Stimulated activated CD4-positive, alpha-beta T cell treated with anti-CD3 and anti-CD28 coated beads, TNF-alpha, amount 100 ng/mL, for 48 hours (primary cell): ENCODE results near the gene ANXA2R.
A peak's percentile ranks its signal among the peaks of the same experiment; 100 is the strongest.
"Not testable (repeated sequence)": the region's sequence is repeated elsewhere in the genome, so short reads cannot be mapped to it uniquely, and the experiment has no call there.

Experiments used
- DNase-seq, 3 donors: peaks; one replicate each; pipeline ENCODE4 v3.0.0-alpha.2; 2020; ENCODE audit warnings: low read depth in 3 of 3

The ANXA2R gene, protein sequence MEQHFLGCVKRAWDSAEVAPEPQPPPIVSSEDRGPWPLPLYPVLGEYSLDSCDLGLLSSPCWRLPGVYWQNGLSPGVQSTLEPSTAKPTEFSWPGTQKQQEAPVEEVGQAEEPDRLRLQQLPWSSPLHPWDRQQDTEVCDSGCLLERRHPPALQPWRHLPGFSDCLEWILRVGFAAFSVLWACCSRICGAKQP

DNA sequence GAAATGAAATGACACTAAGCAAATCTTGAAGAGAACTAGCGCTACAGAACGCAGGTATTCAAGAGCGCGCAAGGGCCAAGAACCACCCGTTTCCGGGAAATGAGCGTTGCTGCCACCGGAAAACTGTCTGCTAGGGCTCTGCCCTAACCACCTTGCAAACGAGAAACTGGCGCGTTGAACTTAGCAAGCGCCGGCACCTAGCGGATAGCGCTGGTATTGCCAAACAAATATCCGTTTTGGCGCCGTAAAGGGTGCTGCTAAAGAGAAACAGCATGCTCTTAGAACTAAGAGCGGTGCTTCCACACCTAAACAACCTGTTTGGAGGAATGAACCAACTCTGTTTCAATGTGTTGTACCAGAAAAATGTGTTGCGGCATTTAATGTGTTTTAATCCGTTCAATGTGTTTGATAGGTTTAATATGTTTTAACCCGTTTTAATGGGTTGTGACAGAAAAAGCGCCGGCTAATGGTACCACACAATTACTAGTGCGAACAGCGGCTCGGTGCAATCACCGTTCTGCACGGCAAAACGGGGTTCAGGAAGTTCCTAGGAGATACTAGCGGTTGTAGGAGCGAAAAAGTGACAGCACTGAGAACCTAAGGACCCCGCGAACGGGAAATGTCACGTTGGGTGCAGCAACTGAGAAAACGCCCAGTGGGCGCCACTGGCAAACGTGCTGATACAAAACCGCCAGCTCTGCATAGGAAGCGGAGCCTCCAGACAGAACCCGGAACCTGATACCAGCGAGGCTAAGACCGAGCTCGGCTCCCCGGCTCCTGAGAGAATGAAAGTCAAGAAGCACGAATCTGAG is at the start of gene ANXA2R:
TSS of gene ANXA2R (minus strand) at position 33 of the 812 bp plus-strand sequence. CDS start 273 bp downstream, outside the sequence.
- peak; percentile 79 to 92 (median 86) for DNase-seq

DNA sequence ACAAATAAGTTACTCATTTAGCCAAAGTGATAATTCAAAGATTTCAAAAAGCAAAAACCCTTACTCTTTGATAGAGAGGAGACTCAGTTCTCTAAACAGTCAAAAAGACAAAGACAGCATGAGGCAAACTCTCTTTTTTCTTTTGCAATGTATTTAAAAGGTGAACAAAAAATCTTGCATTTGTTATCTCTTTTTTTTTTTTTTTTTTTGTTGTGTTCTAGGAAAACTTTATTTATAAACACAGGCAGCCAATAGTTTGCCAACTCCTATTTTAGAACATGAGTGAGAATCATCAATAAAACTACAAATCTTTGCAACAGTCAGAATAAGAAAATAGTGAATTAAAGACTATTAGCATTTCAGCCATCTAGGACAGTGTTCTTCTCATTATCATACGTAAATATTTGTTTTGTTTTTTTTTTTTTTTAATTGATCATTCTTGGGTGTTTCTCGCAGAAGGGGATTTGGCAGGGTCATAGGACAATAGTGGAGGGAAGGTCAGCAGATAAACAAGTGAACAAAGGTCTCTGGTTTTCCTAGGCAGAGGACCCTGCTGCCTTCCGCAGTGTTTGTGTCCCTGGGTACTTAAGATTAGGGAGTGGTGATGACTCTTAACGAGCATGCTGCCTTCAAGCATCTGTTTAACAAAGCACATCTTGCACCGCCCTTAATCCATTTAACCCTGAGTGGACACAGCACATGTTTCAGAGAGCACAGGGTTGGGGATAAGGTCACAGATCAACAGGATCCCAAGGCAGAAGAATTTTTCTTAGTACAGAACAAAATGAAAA is 46.2 kb upstream of the ANXA2R start:
- DNase-seq, result not testable (repeated sequence)

DNA sequence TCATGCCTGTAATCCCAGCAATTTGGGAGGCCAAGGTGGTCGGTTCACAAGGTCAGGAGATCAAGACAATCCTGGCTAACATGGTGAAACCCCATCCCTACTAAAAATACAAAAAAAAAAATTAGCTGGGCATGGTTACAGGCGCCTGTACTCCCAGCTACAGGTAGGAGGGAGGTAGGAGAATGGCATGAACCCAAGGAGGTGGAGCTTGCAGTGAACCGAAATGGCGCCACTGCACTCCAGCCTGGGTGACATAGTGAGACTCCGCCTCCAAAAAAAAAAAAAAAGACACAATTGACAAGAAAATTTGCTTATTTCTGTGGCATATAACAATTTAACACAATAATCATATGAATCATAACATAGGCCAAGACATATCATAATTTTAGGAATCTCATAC is 45.3 kb upstream of the ANXA2R start:
- no peak for DNase-seq

DNA sequence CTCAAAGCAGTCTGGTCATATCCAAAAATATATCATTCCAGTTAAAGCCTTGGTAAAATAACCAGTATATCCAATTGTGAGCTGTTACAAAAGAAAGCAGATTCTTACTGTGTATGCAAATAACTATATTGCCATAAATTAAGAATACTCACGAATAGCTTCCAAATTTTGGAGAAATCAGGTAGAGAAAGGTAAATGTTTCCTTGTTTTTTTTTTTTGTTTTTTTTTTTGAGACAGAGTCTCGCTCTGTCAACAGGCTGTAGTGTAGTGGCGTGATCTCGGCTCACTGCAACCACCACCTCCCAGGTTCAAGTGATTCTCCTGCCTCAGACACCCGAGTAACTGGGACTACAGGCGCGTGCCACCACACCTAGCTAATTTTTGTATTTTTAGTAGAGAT is 44.3 kb upstream of the ANXA2R start:
- not testable (repeated sequence) for DNase-seq

DNA sequence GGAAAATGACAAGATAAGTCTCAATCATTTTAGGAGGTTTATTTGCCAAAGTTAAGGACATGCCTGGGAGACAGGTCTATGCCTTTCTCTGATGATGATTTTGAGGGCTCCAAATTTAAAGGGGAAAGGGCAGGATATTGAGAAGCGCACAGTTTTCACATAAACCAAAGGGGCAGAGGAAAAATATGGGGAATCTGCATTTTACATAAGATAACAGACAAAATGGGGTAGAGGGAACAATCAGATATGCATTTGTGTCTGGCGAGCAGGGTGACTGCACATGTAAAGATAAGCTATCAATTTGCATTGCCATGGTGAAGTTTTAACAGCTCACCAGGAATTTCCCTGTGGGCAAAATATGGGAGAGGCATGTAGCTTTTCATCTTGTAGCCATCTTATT is 41.2 kb upstream of the ANXA2R start:
- DNase-seq, result not testable (repeated sequence)

DNA sequence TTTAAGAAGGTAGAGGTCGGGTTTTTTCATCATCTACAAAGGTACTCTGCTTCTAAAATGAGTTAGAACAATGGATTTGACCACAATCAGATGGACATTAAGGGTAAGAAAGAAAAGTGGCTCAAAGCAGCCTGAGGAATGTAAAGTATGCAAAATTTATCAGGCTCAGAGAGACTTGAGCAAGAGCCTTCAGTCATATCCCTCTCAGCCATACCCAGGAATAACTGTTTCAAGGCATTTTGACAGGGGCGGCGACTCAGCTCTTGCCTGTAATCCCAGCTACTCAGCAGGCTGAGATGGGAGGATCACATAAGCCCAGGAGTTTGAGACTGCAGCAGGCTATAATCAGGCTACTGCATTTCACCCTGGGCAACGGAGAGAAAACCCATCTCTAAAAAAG is 38.8 kb upstream of the ANXA2R start:
- DNase-seq, result no peak

DNA sequence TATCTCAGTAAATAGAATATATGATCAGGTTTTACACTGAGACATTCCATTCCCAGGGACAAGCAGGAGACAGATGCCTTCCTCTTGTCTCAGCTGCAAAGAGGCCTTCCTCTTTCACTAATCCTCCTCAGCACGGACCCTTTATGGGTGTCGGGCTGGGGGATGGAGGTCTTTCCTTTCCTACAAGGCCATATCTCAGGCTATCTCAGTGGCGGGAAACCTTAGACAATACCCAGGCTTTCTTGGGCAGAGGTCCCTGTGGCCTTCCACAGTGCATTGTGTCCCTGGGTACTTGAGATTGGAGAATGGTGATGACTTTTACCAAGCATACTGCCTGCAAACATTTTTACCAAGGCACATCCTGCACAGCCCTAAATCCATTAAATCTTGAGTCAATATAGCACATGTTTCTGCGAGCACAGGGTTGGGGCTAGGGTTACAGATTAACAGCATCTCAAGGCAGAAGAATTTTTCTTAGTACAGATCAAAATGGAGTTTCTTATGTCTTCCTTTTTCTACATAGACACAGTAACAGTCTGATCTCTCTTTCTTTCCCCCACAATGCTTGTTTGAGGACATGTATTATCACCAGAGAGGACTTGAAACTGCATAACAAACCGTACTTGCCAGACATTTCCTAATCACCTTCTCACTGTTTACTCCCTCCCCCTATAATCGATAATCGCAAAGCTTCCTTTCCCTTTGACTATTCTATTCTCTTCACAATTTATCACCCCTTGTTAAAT is 37.5 kb upstream of the ANXA2R start:
- not testable (repeated sequence) for DNase-seq

DNA sequence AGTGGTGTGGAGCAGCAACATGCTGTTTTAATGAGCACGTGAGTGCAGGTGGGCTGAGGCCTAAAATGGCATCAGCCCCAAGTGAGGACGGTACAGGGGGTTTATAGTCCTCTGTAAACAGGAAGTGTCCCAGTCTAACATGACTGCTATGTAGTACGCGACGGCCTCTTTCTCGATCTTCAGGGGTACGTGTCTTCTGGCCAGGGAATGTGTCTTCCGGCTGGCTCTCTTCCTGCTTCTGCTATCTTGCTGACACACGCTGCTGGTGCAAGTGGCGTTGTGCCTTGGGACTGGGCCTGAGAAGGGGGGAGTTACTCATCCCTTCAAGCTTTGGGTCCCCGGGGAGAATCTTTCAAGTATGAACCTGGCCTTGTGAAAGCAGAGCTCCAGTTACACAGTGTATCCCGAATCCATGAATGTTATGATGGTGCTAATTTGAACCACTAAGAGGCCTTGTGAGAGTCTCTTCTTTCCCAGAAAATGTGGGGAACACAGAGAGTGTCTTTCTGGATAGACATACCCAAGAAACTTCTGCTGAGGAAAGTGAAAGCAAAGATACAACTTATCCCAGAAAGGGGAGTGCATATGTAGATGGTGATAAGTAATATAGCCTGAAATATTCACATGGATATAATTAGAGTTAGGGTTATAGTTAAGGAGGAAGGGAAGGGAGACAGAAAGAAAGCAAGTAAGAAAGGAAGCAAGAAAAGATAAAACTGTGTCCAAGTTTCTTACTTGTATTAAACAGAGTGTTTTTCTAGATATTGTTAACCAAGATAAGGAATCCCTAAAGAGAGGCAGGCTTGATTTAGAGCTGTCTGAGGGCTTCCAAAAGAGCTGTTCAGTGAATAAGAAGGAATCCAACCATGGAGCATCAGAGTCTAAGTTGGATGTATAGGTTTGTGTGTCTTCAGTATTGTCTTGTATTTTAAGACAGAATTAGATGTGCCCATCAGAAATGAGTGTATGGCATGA is 35.5 kb upstream of the ANXA2R start:
- DNase-seq, result no peak

DNA sequence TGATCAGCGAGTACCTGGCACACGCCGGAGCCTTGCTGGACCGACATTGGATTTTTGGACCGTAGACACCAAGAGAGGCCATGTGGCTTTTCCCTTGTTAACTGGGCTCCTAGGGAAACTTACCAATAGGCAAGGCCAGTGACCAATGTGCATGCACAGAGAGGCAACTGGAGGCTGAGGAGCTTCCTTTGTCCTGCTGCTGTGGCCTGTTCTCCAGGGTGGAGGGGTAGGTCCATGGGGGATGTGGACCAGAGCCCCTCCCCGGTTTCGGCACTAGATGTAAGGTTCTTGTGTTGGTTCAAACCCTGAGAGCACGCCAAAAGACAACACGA is 34.8 kb upstream of the ANXA2R start:
- no peak for DNase-seq

DNA sequence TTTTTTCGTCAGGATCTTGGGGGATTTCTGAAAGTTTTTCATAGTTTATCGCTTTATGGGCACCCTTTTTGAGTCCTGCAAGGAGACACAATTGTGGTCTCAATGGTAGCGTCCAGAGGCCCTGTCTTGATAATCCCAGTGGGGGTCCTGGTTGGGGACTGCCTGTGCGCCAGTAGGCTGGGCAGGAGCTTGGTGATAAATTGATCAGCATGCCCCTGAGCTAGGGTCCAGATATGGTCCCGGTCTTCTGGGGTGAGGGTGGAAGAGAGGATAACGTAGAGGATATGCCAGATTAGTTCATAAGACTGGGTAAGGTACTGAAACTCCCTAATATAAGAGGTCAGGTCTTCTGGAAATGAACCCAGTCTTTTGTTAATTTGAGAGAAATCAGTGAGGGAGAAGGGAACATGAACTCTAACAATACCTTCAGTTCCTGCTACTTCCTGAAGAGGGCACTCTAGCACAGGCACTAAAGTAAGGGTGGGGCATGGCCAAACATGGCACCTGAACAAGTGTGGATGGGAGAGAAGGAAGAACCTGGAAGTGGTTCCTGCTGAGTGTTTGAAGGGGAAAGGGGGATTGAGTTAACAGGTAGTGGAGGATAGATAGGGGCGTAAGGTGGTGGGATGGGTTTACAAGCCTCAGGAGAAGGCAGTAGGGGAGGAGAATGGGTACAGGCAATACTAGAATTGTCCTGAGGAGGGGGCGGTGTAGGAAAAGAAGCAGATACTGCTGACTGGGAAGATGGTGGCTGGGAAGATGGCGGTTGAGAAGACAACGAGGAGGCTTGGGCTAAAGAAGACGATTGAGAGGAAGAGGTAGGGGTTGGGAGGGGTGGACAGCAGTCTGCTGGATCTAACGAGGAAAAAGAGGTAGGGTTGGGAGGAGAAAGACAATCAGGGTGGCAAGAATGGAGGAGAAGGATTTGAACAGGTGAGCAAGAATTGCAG is 33.8 kb upstream of the ANXA2R start:
- peak in 1 of 3 donors; percentile 40 for DNase-seq

DNA sequence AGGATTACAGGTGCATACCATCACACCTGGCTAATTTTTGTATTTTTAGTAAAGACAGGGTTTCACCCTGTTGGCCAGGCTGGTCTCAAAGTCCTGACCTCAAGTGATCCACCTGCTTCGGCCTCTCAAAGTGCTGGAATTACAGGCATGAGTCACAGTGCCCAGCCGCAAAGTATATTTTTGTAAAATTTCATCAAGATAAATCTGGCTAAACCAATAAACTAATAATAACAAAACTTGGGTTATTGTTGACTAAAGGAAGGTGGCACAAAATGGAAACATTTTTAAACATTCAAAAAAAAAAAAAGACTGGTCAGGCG is 29.2 kb upstream of the ANXA2R start:
- DNase-seq, result not testable (repeated sequence)

DNA sequence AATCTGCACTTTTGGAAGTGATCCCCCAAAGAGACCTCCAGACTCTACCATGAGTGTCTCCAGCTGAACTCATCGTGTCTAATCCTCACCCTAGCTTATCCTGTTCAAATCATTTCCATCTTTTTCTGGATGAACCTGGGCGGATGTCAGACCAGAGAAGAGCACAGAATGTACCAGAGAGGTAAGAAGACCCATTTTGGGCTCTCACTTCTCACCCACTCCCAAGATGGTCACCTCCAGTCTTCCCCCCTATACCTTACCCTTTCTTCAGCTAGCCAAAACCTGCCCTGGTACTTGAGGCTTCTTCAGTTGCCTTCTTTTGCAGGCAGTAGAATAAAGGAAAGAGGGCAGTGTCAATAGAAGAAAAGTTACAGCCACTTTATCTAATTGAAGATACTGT is 27.9 kb upstream of the ANXA2R start:
- DNase-seq, result no peak

DNA sequence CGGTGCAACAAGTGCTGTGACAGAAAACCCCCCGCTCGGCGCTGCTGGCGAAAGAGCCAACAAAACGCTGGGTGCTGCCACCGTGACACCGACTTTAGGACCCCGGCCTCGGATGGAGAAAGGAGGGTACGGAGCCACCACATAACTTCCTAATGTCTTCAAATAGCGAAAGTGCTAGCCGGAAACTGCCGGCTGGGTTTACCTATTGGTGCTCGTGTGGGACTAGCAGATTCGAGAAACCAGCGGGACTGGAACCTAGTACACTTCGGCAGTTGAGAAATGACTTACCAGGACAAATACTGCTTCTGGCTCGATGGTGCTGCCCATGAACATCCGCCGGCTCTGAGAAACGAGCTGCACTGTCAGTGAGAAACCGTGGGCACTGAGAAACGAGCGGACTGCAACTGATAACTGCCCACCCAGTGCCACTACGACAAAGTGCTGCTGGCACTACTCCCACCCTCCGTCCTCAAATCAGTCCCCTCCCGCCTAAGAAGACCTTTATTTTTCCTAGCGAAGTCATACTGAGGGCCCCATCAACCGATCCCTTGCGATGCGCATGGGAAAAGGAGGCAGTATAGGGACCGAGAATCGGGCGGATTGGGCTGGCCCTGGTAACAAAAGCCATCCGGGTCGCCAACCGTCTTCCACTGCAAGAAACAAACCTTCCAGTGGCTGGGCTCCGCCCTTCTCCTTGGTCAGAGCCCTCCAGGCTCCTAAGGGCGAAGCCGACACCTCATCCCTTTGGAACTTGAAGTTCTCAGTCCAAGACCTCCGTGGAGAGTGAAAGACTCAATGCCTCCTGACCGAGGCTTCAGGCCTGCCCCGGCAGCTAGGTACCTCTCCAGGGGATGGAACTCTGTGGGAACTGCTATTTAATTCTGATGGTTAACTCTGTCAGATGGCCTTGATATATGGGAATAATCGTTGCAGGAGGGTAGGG is 27.0 kb upstream of the ANXA2R start:
- peak; percentile 76 to 80 (median 77) for DNase-seq

DNA sequence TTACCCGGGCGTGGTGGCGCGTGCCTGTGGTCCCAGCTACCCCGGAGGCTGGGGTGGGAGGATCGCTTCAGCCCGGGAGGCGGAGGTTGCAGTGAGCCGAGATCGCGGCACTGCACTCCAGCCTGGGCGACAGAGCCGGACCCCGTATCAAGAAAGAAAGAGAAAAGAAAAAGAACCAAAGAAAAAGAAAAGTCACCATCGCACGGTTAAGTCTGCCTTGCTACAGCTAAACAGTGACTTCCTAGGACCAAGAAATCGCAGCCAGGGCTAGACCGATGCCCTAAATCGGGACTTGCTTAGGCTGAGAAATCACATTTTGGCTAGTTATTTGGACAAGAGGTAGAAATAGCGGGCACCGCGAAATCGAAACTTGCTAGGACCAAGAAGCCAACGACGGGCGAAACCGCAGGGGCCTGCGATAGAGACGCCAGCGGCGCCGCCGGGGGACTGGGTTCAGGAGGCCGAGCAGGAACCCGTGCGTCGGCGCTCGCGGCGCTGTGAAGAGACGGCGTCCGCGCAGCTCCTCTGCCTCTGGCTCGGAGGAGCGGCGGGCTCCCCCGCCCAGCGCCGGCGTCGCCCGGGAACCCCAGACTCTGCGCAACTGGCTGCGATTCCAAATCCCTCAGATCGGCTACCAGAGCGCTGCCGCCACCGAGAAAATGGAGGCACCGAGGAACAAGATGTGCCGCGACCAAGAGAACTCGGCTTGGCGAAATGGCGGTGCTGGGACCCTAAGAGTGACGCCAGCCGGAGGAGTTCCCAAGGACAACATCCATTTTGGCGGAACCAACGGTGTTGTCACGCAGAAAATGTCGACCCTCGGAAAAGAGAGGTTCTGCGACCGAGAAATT is 26.1 kb upstream of the ANXA2R start:
- DNase-seq, result peak; percentile 41 to 56 (median 48)

DNA sequence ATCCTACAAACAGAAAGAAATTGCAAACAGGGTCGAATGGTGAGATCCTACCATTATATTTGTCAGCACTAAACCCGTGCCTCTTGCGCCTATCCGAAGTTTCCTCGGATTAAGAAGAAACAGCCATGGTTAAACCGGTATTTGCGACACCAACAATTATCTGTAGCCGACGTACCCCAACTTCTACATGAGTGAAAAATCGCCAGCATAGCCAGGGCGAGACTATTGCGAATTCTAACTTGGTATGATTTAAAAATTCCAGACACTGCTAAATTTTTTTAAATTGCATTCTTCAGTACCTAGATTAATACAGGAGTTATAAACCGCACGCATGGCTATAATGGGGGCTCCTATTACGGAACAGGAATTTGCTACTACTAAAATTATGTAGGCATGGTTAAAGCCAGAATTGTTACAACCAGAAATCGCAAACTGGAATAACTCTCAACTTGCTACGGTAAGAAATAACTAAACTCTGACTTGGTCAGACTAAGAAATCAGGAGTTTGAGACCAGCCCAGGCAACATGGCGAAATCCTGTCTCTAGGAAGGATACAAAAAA is 25.3 kb upstream of the ANXA2R start:
- no peak for DNase-seq

DNA sequence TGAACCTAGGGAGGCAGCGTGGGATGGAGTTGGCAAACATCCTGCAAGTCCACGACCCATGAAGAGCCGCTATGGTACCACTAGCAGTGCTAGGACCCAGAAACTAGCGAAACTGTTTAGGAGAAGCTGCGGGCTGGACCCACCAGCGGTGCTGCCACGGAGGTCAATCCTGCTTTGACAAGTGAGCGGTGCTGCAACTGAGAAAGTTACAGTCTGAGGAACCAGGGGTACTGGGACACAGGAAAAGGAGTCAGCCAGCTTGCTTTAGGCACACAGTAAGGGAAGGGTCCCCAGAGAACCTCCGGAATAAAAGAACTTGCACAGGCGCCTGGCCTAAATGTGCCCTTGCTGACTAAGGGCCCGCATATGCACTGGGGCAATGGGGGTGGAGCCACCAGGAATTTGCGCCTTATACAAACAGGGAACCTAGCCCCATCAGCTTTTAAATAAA is 23.6 kb upstream of the ANXA2R start:
- DNase-seq, result no peak
